Epithelial cell of proximal tubule (primary cell): ENCODE data around the gene GSTM3. TPM values are rescaled to one million over a fixed set of nuclear protein-coding genes. Genes with fewer than 3 reads are reported as not detected.

Experiments
- DNase-seq: peaks from one replicate; pipeline ENCODE4 v3.0.0-alpha.2; 2011; ENCODE audit warnings: low read depth
- H3K4me3 ChIP-seq: 2 replicates; pipeline ENCODE4 v1.5.1; 2011; ENCODE audit warnings: low read depth, mild to moderate bottlenecking, low read length
- CTCF ChIP-seq: conservative IDR thresholded peaks from 2 replicates; pipeline ENCODE4 v1.5.1; 2012; ENCODE audit warnings: low read depth, mild to moderate bottlenecking, low read length
- total RNA-seq: library from RNA; depleted of rRNA; stranded (reverse); fragments of >200 nt; gene quantifications from 2 replicates; pipeline ENCODE4 v1.2.3, GENCODE V29; 2015

GSTM3 gene
- total RNA-seq, 1 donor from 2014 or later = 81.9 TPM

- TF ChIP-seq CTCF = no peak
- no peak for DNase-seq
- no peak overlapping the region for H3K4me3 ChIP-seq
These were observed 17.7 kb downstream of the GSTM3 start for GRCh38 chr1:109722908-109723691.

- H3K4me3 ChIP-seq = no peak overlapping the region
- no peak for DNase-seq
- no peak for TF ChIP-seq CTCF
These were observed 18.9 kb downstream of the GSTM3 start for GRCh38 chr1:109721971-109722370.

- DNase-seq = no peak
- no peak overlapping the region for H3K4me3 ChIP-seq
- no peak for TF ChIP-seq CTCF
These were observed 19.8 kb downstream of the GSTM3 start for GRCh38 chr1:109721042-109721441.

- H3K4me3 ChIP-seq = no peak overlapping the region
- no peak for TF ChIP-seq CTCF
- no peak for DNase-seq
These were observed 21.5 kb downstream of the GSTM3 start for GRCh38 chr1:109719337-109719837.

- peak; percentile 56 for TF ChIP-seq CTCF
These were observed 22.3 kb downstream of the GSTM3 start for GRCh38 chr1:109718495-109718894.

GRCh38 chr1:109717729-109718128 is 23.1 kb downstream of the GSTM3 start:
- no peak for TF ChIP-seq CTCF
- no peak overlapping the region for H3K4me3 ChIP-seq
- no peak for DNase-seq

More at GRCh38 chr1:109718495-109718894, 22.3 kb downstream of the GSTM3 start:
- DNase-seq = no peak
- no peak overlapping the region for H3K4me3 ChIP-seq
